Right lobe of liver (tissue), 6 donors: ENCODE data around the gene LAMB1. TPM values are rescaled to one million over a fixed set of nuclear protein-coding genes. Genes with fewer than 3 reads are reported as not detected.
A peak's percentile ranks its signal among the peaks of the same experiment; 100 is the strongest.

Experiments used
- ATAC-seq, 4 donors: fragments of 200-7000 bp; cut with Tn5 transposase; one replicate each; pipeline ENCODE4 v1.9.1; 2020; ENCODE audit warnings: mild to moderate bottlenecking in 4 of 4, moderate library complexity in 4 of 4
- DNase-seq, 3 donors: peaks; one replicate each; pipeline ENCODE4 v3.0.0-alpha.2; 2020
- H3K27ac ChIP-seq, 3 donors: fragments of 200-600 bp; one replicate each; pipeline ENCODE4 v1.8.0; 2022
- H3K27me3 ChIP-seq, 2 donors: fragments of 200-600 bp; one replicate each; pipeline ENCODE4 v1.8.0; 2022
- H3K36me3 ChIP-seq, 4 donors: fragments of 200-600 bp; sonication (generic) in 1 of 4; one replicate each; pipeline versions ENCODE4 v1.5.1 to v1.8.0; 2017 to 2022; ENCODE audit warnings: control low read depth in 1 of 4
- H3K4me1 ChIP-seq, 4 donors: fragments of 200-600 bp; sonication (generic) in 1 of 4; one replicate each; pipeline versions ENCODE4 v1.5.1 to v1.8.0; 2017 to 2022; ENCODE audit warnings: control low read depth in 1 of 4
- H3K4me3 ChIP-seq, 3 donors: fragments of 200-600 bp; one replicate each; pipeline ENCODE4 v1.8.0; 2022
- H3K9me3 ChIP-seq, 4 donors: fragments of 200-600 bp; sonication (generic) in 1 of 4; one replicate each; pipeline versions ENCODE4 v1.5.1 to v1.8.0; 2017 to 2022; ENCODE audit warnings: control low read depth in 1 of 4
- POLR2A ChIP-seq: fragments of 450-650 bp; IDR thresholded peaks from one replicate; pipeline ENCODE4 v1.6.1; 2017; ENCODE audit warnings: antibody characterized with exemption, mild to moderate bottlenecking
- WGBS: methylation state at CpG from one replicate; pipeline ENCODE4 v1.1.6; 2018; ENCODE audit warnings: low coverage, low lambda C conversion rate; ENCODE audit not compliant: insufficient coverage; ENCODE audit errors: missing lambda C conversion rate; 5-methylcytosine and 5-hydroxymethylcytosine counted together
- intact Hi-C, 2 donors: fragments of 100-400 bp; cut with DNase I; formaldehyde crosslinking; loops; one replicate each; pipeline versions ENCODE4 v1.11.2 to v1.14.1; 2022
- total RNA-seq, 6 experiments: library from RNA; depleted of rRNA in 2 of 6; stranded (reverse); fragments of >200 nt in 2 of 6; fragmentation: NEBNext Ultra II Directional in 3 of 6; extraction: Animal tissue kit (Norgen Biotek cat#: 25700) in 3 of 6; gene quantifications; one replicate each; pipeline versions ENCODE4 v1.1.0 to v1.2.4, GENCODE V29; 2016 to 2023
- TF ChIP-seq, protein P1 (sequence below), 4 donors: fragments of 200-600 bp in 3 of 4; fragments of 450-650 bp in 1 of 4; IDR thresholded peaks; one replicate each; pipeline versions ENCODE4 v1.5.1 to v1.8.0; 2016 to 2022; ENCODE audit warnings: antibody characterized with exemption in 4 of 4, mild to moderate bottlenecking in 2 of 4
- donor health status: DM: no; HTN: yes; CAD: no.
- donor health status: DM: no; HTN: no; CAD: no.
- donor health status: DM: no; HTN: no; CAD: no.
- donor health status: DM: no; HTN: yes; CAD: no.
- donor health status: DM: no; HTN: yes; CAD: no.

The LAMB1 gene
- total RNA-seq, 6 experiments from 2014 or later: 14.9 to 61.0 (median 28.9) TPM

DNA sequence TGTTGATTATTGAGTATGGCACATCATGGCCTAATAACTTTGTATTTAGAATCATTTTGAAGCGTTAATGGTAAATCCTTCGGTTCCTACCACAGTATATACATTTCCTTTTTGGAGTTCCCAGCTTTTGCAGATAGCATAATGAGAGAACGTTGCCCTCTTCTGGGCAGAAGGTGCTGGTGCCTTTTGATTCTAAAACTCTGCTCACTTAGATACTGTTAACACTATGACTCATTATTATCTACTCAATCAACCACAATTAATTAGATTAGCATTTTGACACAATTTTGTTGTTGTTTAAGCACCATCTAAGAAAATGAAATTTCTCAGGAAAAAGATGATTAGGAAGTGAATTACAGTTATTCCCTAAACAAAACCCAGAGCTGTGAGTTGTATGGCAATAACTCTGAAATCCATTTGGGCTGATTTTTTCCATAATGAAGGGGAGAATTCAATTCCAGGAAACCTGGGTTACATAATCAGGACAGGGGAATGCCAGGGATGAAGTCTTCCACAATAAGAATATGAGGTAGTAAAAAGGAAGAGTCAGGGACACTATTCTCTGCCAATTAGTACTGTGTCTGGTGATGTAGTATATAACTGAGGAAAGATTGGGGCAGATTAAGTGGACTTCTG is 123.4 kb downstream of the LAMB1 start:
- no peak for TF ChIP-seq POLR2A
- TF ChIP-seq, protein P1, sequence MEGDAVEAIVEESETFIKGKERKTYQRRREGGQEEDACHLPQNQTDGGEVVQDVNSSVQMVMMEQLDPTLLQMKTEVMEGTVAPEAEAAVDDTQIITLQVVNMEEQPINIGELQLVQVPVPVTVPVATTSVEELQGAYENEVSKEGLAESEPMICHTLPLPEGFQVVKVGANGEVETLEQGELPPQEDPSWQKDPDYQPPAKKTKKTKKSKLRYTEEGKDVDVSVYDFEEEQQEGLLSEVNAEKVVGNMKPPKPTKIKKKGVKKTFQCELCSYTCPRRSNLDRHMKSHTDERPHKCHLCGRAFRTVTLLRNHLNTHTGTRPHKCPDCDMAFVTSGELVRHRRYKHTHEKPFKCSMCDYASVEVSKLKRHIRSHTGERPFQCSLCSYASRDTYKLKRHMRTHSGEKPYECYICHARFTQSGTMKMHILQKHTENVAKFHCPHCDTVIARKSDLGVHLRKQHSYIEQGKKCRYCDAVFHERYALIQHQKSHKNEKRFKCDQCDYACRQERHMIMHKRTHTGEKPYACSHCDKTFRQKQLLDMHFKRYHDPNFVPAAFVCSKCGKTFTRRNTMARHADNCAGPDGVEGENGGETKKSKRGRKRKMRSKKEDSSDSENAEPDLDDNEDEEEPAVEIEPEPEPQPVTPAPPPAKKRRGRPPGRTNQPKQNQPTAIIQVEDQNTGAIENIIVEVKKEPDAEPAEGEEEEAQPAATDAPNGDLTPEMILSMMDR (IDR thresholded peaks at IDR 0.05): peak; percentile 75 to 89 (median 80)
- no peak overlapping the region for H3K4me3 ChIP-seq
- peak; percentile 83 to 89 (median 86) for ATAC-seq
- H3K36me3 ChIP-seq: no peaks in the 10 kb centered on the region
- H3K27me3 ChIP-seq: no peaks in the 10 kb centered on the region
- intact Hi-C loops: loop anchor here (10.0 kb wide), 1 partner anchor 135 kb away; the partner anchor contains the start of gene CBLL1 (in 2 of the 2)
- H3K9me3 ChIP-seq: no peaks in the 10 kb centered on the region
- 0% methylated on average over 3 of the region's 3 CpGs for WGBS
- no peaks in the 10 kb centered on the region for H3K4me1 ChIP-seq
- no peak for DNase-seq
- no peak overlapping the region for H3K27ac ChIP-seq

DNA sequence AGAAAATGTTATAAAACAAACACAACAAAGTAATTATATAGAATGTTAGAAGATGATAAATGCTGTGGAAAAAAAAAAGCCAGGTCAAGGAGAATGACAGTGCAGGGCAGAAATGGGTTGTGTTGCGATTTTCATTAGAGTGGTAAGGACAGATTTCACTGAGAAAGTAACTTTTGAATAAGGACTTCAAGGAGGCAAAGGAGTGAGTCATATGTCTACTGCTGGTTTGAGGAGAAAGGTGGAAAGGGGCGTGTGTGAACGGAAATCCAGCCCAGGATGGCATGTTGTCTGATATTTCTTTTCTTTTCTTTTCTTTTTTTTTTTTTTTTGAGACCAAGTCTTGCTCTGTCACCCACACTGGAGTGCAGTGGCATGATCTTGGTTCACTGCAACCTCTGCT is 124.3 kb downstream of the LAMB1 start:
- 44% methylated on average over 3 of the region's 3 CpGs for WGBS
- Histone ChIP-seq H3K36me3 (no peaks in the 10 kb centered on the region), H3K9me3 (no peaks in the 10 kb centered on the region), H3K4me1 (no peaks in the 10 kb centered on the region), H3K27ac (no peak overlapping the region), H3K4me3 (no peak overlapping the region), H3K27me3 (no peaks in the 10 kb centered on the region)
- TF ChIP-seq, protein P1 (IDR thresholded peaks at IDR 0.05): no peak
- no peak for TF ChIP-seq POLR2A
- intact Hi-C loops: loop anchor here (10.0 kb wide), 1 partner anchor 134 kb away; the partner anchor contains the start of gene CBLL1 (in 2 of the 2)
- ATAC-seq: no peak
- no peak for DNase-seq

DNA sequence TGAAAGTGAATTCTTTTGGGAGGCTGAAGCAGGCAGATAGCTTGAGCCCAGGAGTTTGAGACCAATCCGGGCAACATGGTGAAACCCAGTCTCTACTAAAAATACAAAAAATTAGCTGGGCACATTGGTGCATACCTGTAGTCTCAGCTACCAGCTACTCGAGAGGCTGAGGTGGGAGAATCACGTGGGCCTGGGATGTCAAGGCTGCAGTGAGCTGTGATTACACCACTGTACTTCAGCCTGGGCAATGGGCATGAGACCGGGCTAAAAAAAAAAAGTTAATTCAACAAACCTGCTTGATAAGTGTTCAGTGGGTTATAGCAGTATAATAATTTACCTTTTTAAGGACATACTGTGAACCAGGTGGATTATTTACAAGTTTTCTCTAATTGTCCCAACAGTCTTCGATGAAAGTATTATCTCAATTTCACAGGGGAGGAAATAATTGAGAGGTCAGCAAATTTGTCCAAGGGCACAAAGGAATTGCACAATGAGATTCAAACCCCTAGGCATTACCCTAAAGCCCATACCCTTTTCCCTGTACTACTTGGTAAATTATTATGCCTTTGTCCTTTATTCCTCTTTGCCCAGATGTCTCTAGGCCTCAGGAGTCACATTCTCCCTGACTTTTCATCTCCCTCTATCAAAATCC is 125.1 kb downstream of the LAMB1 start:
- Histone ChIP-seq H3K27me3 (no peaks in the 10 kb centered on the region), H3K4me1 (no peaks in the 10 kb centered on the region), H3K36me3 (no peaks in the 10 kb centered on the region), H3K9me3 (no peaks in the 10 kb centered on the region), H3K4me3 (no peak overlapping the region), H3K27ac (no peak overlapping the region)
- 34% methylated on average over 5 of the region's 5 CpGs for WGBS
- ATAC-seq (no peak), DNase-seq (no peak)
- TF ChIP-seq, protein P1 (IDR thresholded peaks at IDR 0.05): no peak
- TF ChIP-seq POLR2A: no peak
- intact Hi-C loops: loop anchor here (10.0 kb wide), 1 partner anchor 133 kb away; the partner anchor contains the start of gene CBLL1 (in 2 of the 2)

DNA sequence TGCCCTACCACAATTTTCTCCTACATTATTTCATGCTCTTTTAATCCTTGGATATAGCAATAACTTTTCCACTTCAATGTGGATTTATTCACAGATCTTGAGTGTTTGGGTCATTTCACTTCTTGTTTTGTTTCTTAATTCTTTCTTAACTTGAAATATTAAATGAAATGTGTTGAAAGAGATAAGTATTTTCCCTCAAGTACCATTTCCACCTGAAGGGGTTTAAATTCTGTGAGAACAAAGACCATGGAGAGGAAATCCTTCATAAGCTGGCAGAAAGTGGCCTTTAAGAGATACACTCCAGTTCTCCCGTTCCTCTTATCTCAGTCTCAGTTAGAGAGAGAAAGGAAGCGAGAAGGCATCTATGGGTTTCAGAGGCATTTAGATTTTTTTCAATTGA is 126.0 kb downstream of the LAMB1 start:
- Histone ChIP-seq H3K9me3 (no peaks in the 10 kb centered on the region), H3K4me1 (no peaks in the 10 kb centered on the region), H3K36me3 (no peaks in the 10 kb centered on the region), H3K27ac (no peak overlapping the region), H3K4me3 (no peak overlapping the region), H3K27me3 (no peaks in the 10 kb centered on the region)
- TF ChIP-seq, protein P1 (IDR thresholded peaks at IDR 0.05): no peak
- TF ChIP-seq POLR2A: no peak
- ATAC-seq (no peak), DNase-seq (no peak)
- WGBS: 61% methylated on average over 2 of the region's 2 CpGs
- intact Hi-C loops: loop anchor here (10.0 kb wide), 1 partner anchor 132 kb away; the partner anchor contains the start of gene CBLL1 (in 2 of the 2)
